T-helper 1 cell treated with Interleukin-12 subunit alpha and Interleukin-12 subunit beta and Interleukin-4 antibody, amounts not matched to agents 30 μg/mL and 1 μg/mL, for 36 hours (primary cell): ENCODE results near the gene GUCA2A.

Experiments used
- H3K27ac Mint-ChIP-seq: one replicate; pipeline ENCODE4 v1.8.0; 2021; ENCODE audit warnings: mild to moderate bottlenecking, mixed read lengths
- H3K27me3 Mint-ChIP-seq: one replicate; pipeline ENCODE4 v1.8.0; 2021; ENCODE audit warnings: low read depth, mixed read lengths
- H3K36me3 Mint-ChIP-seq: one replicate; pipeline ENCODE4 v1.8.0; 2021; ENCODE audit warnings: low read depth, mixed read lengths
- H3K4me1 Mint-ChIP-seq: one replicate; pipeline ENCODE4 v1.8.0; 2021; ENCODE audit warnings: low read depth, mixed read lengths
- H3K4me3 Mint-ChIP-seq: one replicate; pipeline ENCODE4 v1.8.0; 2021; ENCODE audit warnings: mild to moderate bottlenecking, moderate library complexity, mixed read lengths
- H3K9me3 Mint-ChIP-seq: one replicate; pipeline ENCODE4 v1.8.0; 2021; ENCODE audit warnings: mixed read lengths

Gene GUCA2A

DNA sequence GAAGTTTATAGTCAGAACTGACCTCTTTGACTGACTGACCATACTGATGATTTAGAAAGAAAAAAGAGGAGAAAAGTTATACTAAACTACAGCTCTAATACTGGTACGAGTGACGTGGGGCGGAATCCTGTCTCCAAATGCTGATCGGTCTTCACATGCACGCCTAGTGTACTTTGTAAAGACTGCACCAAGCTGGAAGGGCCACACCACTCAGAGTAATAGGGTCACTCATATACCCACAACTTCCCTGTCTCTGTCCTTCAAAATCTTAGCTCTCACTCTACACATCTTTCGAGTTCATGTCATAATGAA is 19.4 kb upstream of the GUCA2A start:
- Mint-ChIP-seq H3K27me3 (no peaks in the 10 kb centered on the region), H3K4me3 (no peak overlapping the region), H3K9me3 (no peaks in the 10 kb centered on the region), H3K36me3 (peaks cover 30% of the 10 kb centered on the region), H3K4me1 (no peaks in the 10 kb centered on the region), H3K27ac (no peak overlapping the region)

DNA sequence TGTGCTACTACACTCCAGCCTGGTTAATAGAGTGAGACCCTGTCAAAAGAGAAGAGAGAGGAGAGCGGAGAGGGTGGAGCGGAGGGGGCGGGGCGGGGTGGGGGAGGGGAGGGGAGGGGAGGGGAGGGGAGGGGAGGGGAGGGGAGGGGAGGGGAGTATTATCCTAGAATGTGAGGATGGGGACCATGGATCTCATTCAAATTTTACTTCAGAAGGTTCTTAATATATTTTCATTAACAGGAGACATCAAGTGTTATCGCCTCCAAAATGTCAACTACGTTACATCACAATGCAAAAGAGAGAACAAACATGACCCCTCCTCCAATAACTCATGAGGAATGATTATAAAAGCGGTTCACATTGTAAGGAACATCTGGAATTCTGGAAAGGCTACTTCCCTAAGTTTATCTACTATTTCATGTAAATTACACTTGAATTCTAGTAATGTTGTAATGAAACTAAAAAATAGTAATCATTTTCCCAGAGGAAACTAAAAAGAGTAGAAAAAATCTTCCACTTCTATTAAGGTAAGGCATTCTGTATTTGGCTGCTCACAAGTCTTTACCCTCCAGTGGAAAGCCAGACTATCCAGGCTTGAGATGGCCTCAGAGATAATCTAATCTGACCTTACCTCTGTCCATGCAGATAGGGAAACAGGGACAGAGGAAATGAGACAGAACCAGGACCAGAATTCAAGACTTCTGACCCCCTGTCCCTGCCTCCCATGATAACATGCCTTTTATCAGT is 18.8 kb upstream of the GUCA2A start:
- Mint-ChIP-seq H3K4me1 (no peaks in the 10 kb centered on the region), H3K27me3 (no peaks in the 10 kb centered on the region), H3K4me3 (no peak overlapping the region), H3K27ac (no peak overlapping the region), H3K36me3 (peaks cover 26% of the 10 kb centered on the region), H3K9me3 (no peaks in the 10 kb centered on the region)

DNA sequence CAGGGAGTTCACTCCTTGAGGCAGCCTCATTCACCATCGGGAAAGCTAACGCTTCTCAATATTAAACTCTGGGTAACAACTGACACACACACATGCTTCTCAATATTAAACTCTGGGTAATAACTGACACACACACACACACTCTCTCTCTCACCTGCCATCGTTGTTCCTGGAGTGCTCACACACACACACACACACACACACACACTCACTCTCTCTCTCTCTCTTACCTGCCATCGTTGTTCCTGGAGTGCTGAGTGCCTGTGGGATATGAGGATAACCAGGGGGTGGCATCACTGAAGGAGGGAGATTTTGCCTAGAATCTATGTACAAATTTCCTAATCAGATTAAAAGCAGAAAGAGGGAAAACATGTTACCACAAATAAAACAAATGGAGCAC is 17.1 kb upstream of the GUCA2A start:
- Mint-ChIP-seq H3K4me1 (peaks cover 3% of the 10 kb centered on the region), H3K27ac (no peak overlapping the region), H3K36me3 (peaks cover 22% of the 10 kb centered on the region), H3K4me3 (no peak overlapping the region), H3K9me3 (no peaks in the 10 kb centered on the region), H3K27me3 (no peaks in the 10 kb centered on the region)

DNA sequence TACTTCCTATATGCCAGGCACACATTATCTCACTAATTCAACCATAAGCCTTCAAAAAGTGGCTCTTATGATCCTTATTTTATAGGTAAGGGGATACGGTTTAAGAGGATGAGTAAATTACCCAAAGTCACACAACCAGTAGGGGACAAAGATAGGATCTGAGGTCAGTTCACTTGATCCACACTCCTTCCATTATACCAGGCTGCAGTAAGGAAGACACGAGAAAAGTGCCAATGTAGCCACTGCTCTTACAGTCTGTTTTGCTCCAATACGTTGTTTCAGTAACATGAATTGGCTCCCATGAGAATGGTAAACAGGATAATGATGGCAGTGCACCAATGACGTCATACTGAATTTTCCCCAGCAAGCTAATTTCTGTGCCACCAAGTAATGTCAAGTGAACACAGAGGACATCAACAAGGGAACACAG is 15.4 kb upstream of the GUCA2A start:
- peaks cover 15% of the 10 kb centered on the region for H3K36me3 Mint-ChIP-seq
- H3K27ac Mint-ChIP-seq, result no peak overlapping the region
- H3K4me1 Mint-ChIP-seq, result peaks cover 4% of the 10 kb centered on the region
- no peak overlapping the region for H3K4me3 Mint-ChIP-seq
- no peaks in the 10 kb centered on the region for H3K27me3 Mint-ChIP-seq
- H3K9me3 Mint-ChIP-seq, result no peaks in the 10 kb centered on the region

DNA sequence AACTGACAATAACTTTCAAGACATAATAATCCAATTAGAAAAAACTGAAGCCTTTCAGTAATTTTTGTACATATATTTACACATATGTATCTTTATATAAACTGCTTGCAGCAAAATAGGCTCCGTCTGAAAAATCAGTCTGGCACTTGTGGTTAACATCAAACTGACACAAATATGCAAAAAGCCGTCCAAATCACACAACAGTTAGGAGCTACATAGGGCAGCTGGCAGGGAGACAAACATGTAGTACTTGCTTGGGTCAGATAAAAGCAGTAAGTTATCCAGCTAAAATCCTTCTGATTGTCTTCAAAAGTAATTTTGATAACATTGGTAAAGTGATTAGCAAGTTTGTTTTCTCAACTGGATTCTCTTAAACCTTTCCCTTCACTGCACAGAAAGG is 14.7 kb upstream of the GUCA2A start:
- Mint-ChIP-seq H3K27ac (no peak overlapping the region), H3K27me3 (no peaks in the 10 kb centered on the region), H3K4me1 (peaks cover 4% of the 10 kb centered on the region), H3K4me3 (no peak overlapping the region), H3K36me3 (peaks cover 11% of the 10 kb centered on the region), H3K9me3 (no peaks in the 10 kb centered on the region)

DNA sequence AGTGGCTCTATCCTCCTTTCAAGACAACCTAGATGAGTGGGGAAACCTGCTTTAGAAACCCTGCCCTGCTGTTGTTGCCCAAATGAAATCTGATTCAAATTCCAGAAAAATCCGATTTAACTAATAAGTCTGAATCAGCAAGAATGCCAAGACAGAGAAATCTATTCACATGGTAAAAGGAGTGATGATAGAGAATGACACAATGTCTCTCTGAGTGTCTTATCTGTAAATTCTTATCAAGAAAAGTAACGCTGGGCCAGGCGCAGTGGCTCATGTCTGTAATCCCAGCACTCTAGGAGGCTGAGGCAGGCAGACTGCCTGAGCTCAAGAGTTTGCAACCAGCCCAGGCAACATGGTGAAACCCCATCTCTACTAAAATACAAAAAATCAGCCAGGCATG is 13.7 kb upstream of the GUCA2A start:
- Mint-ChIP-seq H3K36me3 (peaks cover 11% of the 10 kb centered on the region), H3K27ac (no peak overlapping the region)

DNA sequence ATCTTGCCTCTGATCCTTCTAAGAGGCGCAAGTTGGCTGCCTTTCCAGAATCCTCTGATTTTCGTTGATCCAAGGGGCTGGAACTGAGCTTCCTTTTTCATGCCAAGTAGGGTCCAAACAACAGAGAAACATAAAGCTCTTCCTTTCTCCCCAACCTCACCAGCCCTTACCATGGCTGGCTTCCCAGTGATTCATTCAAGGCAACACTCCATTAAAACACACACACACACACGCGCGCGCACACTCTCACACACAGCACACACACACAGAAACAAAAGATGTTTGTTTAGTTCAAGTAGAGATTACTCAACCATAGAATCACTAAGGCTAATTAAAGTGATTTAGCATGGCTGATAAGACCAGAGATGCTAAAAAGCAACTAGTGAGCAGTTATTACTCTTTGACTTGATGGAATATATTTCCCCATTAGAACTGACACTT is 13.0 kb upstream of the GUCA2A start:
- H3K4me1 Mint-ChIP-seq, result peaks cover 4% of the 10 kb centered on the region
- H3K4me3 Mint-ChIP-seq, result no peak overlapping the region
- no peaks in the 10 kb centered on the region for H3K27me3 Mint-ChIP-seq
- peaks cover 11% of the 10 kb centered on the region for H3K36me3 Mint-ChIP-seq
- H3K27ac Mint-ChIP-seq, result no peak overlapping the region
- H3K9me3 Mint-ChIP-seq, result no peaks in the 10 kb centered on the region

More for the DNA sequence above, 13.7 kb upstream of the GUCA2A start:
- no peaks in the 10 kb centered on the region for H3K27me3 Mint-ChIP-seq
- H3K4me1 Mint-ChIP-seq, result peaks cover 4% of the 10 kb centered on the region
- H3K9me3 Mint-ChIP-seq, result no peaks in the 10 kb centered on the region
- no peak overlapping the region for H3K4me3 Mint-ChIP-seq

DNA sequence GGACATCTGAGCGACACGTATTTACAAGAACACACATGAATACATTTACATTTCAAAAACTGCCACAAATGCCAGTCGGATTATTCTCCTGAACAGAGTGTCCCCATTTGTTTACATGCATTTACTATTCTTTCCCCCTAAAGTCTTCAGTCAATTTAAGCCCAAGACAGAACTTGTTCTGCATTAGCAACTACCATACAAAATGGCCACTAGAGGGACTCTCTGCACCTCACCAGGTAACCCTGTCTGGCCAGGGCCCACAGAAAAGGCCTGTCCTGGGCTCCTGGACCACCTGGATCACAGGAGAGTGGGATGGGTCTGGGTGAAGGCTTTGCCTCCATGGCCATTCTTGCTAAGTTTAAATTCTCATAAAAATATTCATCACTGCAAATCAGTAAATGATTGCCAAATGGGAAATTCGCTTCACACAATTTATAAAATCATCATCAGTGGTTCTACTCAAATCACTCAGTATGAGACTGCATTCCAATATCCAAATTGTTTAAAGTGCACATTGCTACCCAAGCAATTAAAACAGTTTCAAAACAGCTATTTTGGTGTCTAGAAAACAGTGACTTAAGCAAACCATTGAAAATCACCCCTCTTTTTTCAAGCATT is 12.5 kb upstream of the GUCA2A start:
- Mint-ChIP-seq H3K36me3 (peaks cover 11% of the 10 kb centered on the region), H3K27me3 (no peaks in the 10 kb centered on the region), H3K4me1 (peaks cover 4% of the 10 kb centered on the region), H3K4me3 (no peak overlapping the region), H3K27ac (no peak overlapping the region), H3K9me3 (no peaks in the 10 kb centered on the region)

DNA sequence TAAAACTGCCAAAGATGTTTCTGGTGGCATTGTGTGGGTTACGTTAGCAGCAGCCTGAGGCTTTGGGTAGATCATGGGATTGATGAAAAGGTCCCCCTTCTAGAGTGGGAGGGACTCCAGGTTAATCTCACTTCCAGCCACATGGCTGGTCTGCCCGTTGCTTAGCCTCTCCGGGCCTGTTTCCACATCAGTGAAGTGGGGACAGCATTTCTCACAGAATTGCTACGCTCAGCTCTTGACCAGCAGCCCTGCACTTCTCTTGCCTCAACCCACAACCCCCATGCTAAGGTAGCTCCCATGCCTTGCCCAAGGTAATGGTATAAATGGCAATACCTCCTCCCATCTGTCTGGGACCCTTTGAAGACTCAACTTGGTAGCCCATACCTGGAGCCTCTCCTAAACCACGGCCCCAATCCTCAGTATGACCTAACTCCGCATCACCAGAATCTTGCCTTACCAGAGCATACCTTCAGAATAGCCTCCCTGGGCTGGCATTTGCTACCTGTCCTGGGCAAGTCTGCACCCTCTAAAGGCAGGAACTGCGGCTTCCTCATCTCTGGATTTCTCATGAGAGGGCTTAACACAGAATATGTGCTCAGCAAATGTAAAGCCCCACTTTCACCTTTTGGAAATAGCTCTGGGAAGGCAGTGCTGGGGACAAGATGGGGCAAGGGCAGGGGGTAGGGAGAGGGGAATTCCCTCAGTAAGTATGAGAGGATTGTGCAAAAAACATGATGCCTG is 10.9 kb upstream of the GUCA2A start:
- peaks cover 4% of the 10 kb centered on the region for H3K4me1 Mint-ChIP-seq
- H3K27ac Mint-ChIP-seq, result no peak overlapping the region
- no peaks in the 10 kb centered on the region for H3K9me3 Mint-ChIP-seq
- no peak overlapping the region for H3K4me3 Mint-ChIP-seq
- H3K27me3 Mint-ChIP-seq, result no peaks in the 10 kb centered on the region
- H3K36me3 Mint-ChIP-seq, result peaks cover 7% of the 10 kb centered on the region

DNA sequence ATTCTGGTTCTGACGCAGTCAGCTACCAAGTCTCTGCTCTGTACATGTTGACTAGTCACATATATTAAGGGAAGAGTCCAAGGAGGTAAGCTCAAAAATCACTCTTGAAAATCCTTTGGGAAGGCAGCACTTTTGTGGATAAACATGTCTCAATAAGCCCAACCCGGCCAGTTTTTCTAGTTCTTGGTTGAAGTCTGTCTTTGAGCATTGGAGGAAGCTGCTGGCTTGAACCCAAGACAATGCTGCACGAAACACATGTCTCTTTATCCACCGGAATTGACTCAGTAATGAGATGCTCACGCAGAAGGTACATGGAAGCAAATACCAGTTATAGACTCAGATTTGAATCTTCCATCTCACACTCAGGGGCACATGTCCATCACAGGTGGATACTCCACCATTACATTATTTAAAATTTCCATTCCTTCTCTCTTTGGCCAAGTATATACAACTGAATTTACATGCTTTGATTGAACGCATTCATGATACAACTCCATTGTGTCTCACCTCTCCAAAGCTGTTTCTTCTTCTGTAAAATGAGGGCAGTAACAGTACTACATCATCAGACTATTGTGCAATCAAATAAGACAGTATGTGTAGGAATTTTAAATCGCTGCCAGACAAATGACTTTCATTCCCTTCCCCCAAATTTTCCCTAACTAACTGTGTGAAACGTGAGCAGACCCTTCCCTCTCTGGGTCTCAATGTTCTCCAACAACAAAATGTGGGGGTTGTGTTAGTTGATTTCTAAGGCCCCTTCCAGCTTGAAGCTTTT is 9.6 kb upstream of the GUCA2A start:
- peaks cover 3% of the 10 kb centered on the region for H3K36me3 Mint-ChIP-seq
- H3K4me1 Mint-ChIP-seq, result peaks cover 4% of the 10 kb centered on the region
- no peaks in the 10 kb centered on the region for H3K9me3 Mint-ChIP-seq
- H3K4me3 Mint-ChIP-seq, result no peak overlapping the region
- no peak overlapping the region for H3K27ac Mint-ChIP-seq
- no peaks in the 10 kb centered on the region for H3K27me3 Mint-ChIP-seq

DNA sequence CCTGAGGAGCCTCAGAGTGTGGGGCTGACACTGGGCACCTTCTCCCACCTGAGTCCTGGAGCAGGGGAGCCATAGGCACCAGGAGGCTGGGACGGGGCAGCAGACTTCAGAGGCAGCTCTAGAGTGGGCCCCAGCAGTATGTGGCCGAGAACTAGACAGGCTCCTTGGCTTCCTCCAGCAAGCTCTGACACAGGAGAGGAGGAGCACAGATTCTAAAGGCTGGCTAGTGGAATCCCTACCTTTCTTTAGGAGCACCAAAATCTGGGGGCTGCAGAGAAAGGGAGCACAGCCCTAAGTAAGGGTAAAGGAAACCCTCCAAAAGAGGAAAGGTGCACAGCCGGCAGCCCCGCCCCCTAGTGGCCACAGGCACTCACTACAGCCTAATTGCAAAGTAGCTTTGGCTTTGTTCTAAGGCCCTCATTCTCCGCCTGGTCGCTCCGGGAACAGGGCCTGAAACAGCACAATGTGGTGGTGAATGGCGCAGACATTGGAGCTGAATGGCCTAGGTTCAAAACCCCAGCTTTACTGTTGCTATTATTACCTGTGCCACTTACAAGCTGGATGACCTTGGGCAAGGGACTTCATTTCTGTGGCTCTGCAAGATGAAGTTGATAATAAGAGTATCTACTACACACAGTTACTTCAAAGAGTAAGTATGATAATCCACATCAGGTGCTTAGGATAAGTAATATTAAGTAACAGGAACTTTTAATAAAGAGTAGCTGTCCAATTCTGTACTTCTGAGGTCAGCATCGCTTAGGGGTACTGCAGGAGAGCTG is 8.8 kb upstream of the GUCA2A start:
- H3K4me1 Mint-ChIP-seq, result peaks cover 4% of the 10 kb centered on the region
- H3K4me3 Mint-ChIP-seq, result no peak overlapping the region
- no peaks in the 10 kb centered on the region for H3K9me3 Mint-ChIP-seq
- no peak overlapping the region for H3K27ac Mint-ChIP-seq
- no peaks in the 10 kb centered on the region for H3K27me3 Mint-ChIP-seq
- peaks cover 3% of the 10 kb centered on the region for H3K36me3 Mint-ChIP-seq

DNA sequence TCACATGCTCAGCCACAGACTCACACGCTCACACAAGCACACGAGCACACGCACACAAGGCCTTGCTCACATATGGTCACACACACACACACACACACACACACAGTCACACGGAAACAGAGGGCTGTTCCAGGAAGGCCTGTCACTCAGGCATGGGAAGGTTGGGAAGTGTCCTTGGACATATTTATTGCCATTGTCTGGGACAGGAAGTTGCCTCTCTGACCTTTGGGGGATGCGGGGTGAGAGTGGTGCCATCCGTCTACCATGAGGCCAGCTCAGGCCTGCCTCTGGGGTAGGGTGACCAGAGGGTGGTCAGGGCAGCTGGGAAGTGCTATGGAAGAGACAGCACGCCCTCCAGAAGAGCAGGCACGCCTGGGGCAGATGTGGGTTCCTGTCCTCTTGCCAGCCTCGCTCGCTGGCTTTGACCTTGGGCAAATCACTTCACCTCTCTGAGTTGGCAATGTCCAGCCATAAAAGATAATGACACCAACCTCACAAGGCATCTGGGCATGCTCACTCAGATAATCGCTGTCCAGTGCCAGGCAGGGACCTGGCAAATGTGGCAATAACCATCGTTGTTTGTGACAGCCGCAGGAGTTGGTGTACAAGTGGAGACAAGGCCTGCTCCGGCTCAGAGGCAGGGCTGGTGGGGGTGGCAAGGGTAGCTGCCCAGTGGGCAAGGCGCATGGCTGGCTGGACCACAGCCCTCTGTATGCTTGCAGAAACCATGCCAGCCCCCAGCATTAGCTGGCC is 8.0 kb upstream of the GUCA2A start:
- Mint-ChIP-seq H3K4me3 (no peak overlapping the region), H3K27ac (no peak overlapping the region), H3K27me3 (no peaks in the 10 kb centered on the region)

DNA sequence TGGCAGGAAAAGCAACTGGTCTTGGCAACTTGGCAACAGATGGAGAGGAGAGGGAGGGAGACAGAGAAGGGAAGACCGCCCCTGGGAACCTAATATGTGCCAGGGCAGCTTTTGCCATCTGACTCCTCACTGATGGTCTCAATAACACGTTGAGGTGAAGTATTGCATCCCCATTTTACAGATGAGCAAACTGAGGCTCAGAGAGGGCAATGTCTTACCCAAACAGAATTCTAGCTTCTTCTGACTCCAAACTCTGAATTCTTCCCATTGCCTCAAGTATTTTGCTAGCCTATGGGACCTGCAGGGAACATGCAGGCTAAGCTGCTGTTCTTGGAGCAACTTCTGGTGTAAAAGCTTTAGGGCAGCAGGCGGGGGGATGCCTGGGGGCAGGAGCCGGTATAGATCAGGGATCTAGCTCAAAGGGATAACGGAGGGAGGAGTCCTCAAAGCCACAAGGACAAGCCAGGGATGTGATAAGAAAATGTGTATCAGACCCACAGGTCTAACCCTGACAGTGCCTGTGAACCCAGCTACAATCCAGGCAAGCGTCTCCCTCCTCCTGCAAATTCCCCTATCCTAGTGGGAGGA is 7.2 kb upstream of the GUCA2A start:
- H3K27me3 Mint-ChIP-seq, result no peaks in the 10 kb centered on the region
- peaks cover 1% of the 10 kb centered on the region for H3K36me3 Mint-ChIP-seq
- no peak overlapping the region for H3K4me3 Mint-ChIP-seq
- peaks cover 1% of the 10 kb centered on the region for H3K4me1 Mint-ChIP-seq
- H3K9me3 Mint-ChIP-seq, result no peaks in the 10 kb centered on the region
- no peak overlapping the region for H3K27ac Mint-ChIP-seq

More for the DNA sequence above, 8.0 kb upstream of the GUCA2A start:
- H3K4me1 Mint-ChIP-seq, result peaks cover 2% of the 10 kb centered on the region
- H3K36me3 Mint-ChIP-seq, result peaks cover 3% of the 10 kb centered on the region
- no peaks in the 10 kb centered on the region for H3K9me3 Mint-ChIP-seq
